NCI-H1105 (cell line): ENCODE measurements around the gene PRDM16.

Experiments
- DNase-seq: peaks from one replicate; lab custom pipeline; 2025; lab: John Stamatoyannopoulos, UW

The PRDM16 gene

GRCh38 chr1:3451994-3452865 lies 383.2 kb downstream of the PRDM16 start:
- no peak for DNase-seq

DNA sequence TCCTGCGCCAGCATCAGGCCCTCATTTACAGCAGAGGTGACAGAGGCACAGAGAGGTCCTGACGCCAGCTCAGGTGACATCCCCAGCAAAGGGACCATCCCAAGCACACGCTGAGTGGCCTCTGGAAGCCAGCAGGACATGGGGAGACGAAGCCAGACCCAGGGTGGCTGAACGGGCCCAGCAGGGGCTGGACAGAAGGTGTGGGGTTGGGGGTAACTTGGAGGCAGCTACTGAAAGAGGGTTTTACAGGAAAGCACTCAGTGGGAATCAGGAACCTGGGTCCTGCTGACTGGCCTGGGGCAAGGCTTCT lies 383.8 kb downstream of the PRDM16 start:
- no peak for DNase-seq

GRCh38 chr1:3453203-3453761 lies 384.3 kb downstream of the PRDM16 start:
- DNase-seq = peak; percentile 74

- DNase-seq = peak; percentile 84
These were observed 385.1 kb downstream of the PRDM16 start, which contains the start of gene ARHGEF16 for GRCh38 chr1:3453891-3454810. Gene ARHGEF16, plus strand, starts transcription at chr1:3454665. Its CDS starts 8,420 bp downstream, at chr1:3463085.

GRCh38 chr1:3454811-3455618 lies 386.0 kb downstream of the PRDM16 start:
- peak; percentile 31 for DNase-seq

- no peak for DNase-seq
These were observed 386.9 kb downstream of the PRDM16 start for GRCh38 chr1:3455670-3456448.

- no peak for DNase-seq
These were observed 387.5 kb downstream of the PRDM16 start for GRCh38 chr1:3456449-3456963.

- no peak for DNase-seq
These were observed 388.2 kb downstream of the PRDM16 start for GRCh38 chr1:3456964-3457909.

DNA sequence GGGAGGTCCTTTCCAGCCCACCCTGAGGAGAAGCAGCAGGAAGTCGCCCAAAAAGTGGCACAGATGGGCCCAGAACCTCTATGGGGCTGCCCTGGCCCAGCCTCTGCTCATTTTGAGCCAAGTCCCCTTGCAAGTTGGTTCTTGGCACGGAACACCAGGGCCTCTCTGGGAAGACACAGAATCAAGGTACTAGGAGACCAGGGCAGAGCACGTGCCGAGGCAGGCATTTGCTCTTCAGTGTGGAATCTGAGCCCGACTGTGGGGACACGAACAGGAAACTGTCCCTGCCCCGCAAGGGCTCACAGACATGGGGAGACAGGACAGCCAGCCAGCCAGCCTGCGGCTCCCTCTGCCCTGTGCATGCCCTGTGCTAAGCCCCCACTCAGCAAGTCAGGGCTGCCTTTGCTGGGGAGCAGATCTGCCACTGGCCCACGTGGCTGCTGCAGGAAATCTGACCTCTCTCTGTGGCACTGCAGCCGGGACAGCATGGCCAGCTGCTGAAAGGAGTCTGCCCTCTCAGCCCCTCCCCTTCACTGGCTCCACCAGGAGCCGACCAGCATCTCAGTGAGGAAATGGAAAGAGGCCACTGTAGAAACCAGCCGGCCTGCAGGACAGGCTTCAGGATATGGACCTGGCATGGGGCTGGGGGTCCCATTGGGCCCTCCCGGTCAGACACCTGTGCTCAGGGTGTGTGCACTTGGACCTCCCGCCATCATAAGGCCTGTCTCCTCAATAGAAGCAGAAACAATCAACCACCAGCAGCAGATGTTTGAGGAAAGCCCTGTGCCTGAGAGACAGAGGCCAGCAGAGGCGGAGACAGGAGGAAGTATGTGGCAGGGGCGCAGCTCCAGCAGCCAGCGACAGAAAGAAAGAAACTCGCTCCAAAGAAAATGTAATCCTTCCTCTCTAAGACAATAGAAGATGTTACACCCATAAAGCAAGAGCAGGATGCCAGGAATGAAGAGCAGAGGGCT lies 389.2 kb downstream of the PRDM16 start:
- DNase-seq = no peak

DNA sequence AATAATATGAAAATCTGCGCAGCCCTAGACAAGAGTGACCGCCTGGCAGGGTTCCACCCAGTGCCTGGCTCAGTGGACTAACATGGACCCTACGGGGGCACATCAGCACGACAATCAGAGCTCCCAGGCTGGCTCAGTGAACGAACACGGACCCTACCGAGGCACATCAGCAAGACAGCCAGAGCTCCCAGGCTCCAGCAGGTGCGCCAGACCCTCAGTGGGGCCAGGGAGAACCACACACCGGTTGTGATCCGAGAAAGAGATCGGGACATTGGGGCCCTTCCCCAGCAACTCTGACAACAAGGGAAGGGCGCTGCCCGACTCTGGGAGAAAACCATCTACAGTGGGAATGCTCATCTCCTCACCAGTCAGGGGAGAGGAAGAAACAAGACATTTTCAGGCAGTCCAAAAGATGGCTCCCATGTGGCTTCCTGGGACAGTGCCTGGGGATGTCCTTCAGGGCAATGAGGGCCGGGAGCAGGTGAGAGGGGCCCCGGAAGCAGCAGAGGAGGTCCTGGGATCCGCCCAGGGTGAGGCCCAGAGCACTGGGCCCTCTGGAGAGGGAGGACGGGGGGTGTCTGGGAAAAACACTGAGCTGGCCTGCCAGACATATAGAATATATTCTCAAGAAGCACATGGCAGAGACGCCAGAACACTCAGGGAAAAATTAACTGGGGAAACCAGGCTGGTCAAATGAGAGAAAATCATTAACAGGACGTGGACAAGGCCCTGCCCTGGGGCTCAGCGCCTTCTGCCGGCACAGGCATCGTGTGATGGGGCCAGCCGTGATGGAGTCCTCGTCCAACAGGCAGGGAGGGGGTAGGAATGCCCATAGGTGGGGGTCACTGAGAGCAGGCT lies 390.3 kb downstream of the PRDM16 start:
- no peak for DNase-seq

GRCh38 chr1:3459940-3460671 lies 391.1 kb downstream of the PRDM16 start:
- DNase-seq = no peak

- no peak for DNase-seq
These were observed 391.7 kb downstream of the PRDM16 start for GRCh38 chr1:3460672-3461131.

DNA sequence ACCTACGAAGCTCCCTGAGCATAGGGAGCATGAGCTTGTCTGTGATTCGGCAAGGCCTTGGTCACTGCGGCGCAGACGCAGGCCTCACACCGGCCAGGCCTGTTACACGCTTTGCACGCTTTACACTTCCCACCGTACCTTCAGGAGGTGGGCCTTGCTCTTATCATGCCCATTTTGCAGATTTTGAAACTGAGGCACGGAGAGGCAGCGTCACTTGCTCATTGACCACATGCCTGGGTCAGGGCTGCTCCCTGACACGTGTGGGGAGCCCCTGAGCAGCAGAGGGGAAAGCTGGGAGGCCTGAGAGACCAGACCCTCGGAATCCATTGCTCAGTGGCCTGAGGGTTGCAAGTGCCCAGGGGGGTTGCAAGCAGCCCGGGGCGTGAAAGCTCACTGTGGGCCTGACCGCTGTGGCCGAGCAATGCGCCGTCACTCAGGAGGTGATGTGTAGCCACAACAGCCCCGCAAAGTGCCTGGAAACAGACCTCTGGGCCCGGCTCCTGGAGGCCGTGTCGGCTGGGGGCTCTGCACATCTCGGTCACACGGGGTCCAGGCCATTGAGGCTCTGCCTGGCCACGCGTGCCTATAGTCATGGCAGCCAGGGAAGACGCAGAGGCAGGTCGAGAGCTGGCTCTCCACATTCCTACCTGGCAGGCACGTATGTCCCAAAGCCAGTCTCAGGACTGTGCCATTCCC lies 392.4 kb downstream of the PRDM16 start:
- no peak for DNase-seq

DNA sequence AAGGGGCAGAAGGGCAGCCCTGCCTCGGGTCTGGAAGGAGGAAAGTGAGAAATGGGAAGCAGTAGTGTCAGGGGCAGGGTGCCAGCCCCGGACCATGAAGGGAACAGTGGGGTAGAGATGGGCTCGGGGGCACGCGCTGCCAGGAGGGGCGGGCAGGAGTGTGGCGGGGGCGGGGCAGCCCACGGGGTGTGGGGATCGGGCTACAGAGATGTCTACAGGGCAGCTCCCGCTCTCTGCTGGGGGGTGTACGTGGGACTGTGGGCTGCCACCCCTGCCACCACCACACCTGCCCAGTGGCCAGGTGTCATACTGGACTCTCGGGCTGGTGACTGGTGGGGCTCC lies 392.9 kb downstream of the PRDM16 start:
- DNase-seq = no peak

DNA sequence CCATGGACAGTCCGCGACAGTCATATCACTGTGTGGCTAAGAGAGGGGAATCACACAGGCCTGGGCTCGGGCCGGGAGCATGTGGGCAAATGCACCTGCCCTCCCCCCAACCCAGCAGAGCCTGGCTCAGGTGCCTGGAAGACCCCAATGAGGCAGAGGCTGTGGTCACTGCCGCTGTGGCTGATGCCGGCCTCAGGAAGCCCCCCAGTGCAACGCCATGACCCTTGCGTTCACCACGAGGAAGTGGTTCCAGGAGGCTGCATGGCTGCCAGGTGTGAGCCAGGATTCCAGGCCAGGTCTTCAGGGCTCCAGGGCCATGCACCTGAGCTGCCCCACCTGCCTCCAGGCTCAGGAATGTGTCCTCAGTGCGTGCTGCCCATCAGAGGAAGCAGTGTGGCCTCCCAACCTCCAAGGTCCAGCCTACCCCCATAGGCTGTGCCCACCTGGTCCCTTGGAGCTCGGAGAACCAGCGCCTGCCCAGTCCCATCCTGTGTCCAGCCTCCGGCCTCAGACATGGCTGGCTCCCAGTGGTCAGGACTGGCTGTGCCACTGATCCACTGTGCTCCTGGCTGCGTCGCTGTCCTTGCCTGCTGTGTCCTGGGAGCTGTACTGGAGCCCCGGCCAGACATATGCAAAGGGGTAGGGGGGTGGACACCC lies 393.5 kb downstream of the PRDM16 start:
- DNase-seq = no peak

DNA sequence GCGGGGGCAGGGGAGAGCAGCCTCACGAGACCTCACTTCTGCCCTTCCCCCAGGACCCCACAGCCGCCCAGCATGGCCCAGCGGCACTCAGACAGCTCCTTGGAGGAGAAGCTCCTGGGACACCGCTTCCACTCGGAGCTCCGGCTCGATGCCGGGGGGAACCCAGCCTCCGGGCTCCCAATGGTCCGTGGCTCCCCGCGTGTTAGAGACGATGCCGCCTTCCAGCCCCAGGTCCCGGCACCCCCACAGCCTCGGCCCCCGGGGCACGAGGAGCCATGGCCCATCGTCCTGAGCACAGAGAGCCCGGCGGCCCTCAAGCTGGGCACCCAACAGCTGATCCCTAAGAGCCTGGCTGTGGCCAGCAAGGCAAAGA lies 394.0 kb downstream of the PRDM16 start:
- no peak for DNase-seq
